ENCODE data around the gene RREB1.
"Not testable (repeated sequence)": the region's sequence is repeated elsewhere in the genome, so short reads cannot be mapped to it uniquely, and the experiment has no call there.

RREB1 gene

DNA sequence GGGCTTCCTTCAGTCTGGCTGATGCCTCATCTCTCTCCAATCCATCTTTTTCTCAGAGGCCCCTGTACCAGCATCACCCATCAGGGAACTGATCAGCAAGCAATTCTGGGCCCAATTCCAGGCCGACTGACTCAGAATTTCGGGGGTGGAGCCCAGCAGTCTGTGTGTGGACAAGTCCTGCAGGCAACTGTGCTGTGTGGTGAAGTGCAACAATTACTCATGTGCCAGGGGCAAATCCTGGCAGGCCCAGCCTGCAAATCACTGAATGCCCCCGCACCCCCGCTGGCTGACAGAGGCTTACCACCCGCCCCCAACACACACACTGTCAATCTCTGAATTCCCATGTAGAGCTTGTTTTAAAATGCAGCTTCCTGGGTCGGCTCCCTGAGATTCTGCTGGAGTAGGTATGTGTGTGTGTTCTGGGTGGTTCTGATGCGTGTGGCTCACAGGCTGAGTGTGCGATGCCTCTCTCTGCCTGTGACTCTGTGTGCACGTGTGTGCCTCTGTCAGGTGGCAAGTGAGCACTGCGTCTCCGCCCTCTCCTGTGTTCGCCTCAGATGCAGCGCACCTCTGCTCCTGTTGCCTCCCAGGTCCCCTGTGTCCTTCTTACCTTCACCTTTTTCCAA lies 159.8 kb downstream of the RREB1 start:
- no peak for DNase-seq

DNA sequence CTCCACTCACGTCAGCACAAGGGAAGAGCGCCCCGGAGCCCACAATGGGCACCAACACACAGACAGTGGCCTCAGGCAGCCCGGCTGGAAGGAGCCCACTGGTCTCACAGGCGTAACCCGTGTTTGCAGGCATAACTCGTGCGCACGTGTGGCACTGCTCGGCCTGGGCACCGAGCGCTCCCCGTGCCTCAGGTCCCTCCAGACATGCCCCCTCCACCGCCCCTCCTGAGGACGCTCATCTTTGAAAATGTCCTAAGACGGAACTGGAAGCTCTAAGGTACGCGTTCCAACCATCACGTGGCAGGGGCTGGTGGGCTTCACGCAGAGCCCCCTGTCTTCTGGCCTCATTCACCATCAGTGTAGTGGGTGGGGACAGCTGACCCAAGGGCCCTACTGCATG lies 160.6 kb downstream of the RREB1 start:
- DNase-seq = no peak

DNA sequence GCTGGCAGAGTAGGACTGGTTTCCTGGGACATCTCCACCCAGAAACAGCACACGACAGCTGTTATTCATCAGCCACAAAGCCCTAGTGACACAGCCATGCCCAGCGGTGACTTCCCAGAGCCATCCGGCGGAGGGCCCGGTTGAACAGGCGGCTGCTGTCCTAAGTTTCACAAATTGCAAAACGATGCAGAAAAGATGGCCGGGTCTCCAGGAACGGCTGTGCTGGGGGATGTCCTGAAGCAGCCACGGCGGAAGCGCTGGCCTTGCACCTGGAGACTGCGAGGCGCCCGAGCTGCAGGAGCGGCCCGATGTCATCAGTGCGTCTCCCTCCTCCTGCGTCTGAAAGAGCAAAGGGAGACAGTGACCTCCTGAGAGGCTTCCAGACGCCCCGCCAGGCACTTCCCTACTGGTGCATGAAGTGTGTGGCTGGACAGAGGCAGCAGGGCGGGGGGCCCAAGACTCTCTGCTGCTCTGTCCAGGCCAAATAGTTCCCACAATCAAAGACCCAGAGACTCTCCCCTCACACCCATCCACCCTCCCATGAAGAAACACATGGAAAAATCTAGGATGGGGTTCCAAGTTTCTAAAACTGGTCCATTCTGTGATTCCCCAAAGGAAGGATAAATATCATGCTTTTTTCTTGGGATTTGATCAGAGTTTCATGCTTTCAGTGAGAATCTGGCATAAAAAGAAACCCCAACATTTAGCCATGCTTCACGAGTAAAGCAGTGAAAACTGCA lies 161.2 kb downstream of the RREB1 start:
- DNase-seq = no peak

- no peak for DNase-seq
Observed at GRCh38 chr6:7269816-7270215, 162.1 kb downstream of the RREB1 start.

- no peak for DNase-seq
Observed at GRCh38 chr6:7270320-7271204, 162.8 kb downstream of the RREB1 start.

DNA sequence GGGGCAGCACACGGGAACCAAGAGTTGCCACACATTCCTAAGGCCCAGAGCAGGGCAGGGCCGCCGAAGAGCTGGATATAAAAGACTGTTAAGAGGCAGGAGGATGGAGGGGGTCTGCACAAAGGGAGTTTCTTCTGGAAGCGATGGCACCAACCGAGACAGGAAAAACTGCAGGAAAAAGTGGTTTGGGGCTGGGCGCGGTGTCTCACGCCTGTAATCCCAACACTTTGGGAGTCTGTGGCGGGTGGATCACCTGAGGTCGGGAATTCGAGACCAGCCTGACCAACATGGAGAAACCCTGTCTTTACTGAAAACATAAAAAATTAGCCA lies 163.4 kb downstream of the RREB1 start:
- no peak for DNase-seq

DNA sequence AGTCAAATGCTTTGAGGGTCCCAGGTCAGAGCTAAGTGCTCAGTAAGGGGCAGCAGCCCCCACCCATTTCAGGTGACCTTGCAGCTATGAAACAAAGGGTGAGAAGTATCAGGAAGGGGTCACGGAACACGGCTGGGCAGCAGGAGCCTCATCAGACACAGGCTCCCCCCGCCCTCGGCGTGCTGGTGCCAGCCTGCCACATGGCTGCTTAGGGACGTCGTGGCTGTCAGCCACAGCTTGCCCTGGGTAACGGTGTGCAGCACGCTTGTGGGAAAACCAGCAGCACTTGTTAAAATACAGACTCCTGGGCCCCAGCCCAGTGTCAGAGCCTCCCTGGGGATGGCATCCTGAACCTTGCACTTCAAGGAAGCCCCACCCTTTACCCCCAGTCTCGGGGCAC lies 165.9 kb downstream of the RREB1 start:
- DNase-seq = no peak

GRCh38 chr6:7274525-7274924 lies 166.8 kb downstream of the RREB1 start:
- not testable (repeated sequence) for DNase-seq

GRCh38 chr6:7276199-7276524 lies 168.4 kb downstream of the RREB1 start:
- no peak for DNase-seq

GRCh38 chr6:7282097-7282906 lies 174.5 kb downstream of the RREB1 start:
- no peak for DNase-seq

DNA sequence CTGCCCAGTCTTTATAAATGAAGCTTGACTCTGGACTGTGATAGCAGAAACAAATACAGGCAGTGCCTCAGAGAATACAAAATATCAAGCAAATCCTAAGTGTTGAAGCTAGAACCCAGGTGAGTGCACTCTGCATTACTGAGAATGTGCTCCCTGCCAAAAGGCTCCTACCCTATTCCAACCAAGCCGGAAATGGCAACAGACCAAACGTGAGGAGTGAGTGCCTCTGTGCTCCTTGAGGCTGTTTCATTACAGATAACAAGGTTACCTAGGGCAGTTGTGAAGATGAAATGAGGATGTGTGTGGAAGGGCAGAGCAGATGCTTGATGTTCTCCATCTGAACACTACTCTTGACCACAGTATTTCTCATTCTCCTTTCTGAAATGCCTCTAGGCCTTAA lies 175.9 kb downstream of the RREB1 start:
- DNase-seq = no peak

DNA sequence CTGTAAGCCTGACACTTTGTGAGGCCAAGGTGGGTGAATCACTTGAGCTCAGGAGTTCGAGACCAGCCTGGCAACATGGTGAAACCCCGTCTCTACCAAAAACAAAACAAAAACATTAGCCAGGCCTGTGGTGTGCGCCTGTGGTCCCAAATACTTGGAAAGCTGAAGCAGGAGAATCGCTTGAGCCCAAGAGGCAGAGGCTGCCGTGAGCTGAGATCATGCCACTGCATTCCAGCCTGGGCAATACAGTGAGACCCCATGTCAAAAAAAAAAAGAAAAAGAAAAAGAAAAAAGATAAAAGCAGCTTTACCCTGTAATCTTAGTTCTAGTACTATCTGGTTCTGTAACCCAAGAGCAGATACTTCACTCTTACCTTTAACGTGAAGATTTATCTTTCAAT lies 177.7 kb downstream of the RREB1 start:
- no peak for DNase-seq

DNA sequence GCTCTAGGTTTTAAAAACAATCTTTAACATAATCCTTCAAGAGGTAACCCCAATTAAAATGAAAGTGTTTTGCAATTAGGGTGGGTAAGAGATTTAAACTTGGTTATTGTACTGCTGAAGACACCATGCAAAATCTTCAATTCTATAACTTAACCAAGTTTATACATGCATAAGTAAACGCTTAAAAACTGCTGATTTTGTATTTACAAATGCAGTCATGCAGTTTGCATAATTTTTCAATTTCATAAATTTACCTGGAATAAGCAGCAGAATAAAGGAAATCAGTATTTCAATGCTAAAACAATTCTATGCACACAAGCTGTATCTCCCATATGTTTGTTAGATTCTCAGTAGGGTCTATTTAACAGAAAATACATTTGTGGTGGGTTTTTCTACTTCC lies 182.3 kb downstream of the RREB1 start:
- no peak for DNase-seq

- DNase-seq = no peak
Observed at GRCh38 chr6:7292596-7293255, 185.0 kb downstream of the RREB1 start.

GRCh38 chr6:7295916-7296315 lies 188.2 kb downstream of the RREB1 start:
- DNase-seq = no peak

DNA sequence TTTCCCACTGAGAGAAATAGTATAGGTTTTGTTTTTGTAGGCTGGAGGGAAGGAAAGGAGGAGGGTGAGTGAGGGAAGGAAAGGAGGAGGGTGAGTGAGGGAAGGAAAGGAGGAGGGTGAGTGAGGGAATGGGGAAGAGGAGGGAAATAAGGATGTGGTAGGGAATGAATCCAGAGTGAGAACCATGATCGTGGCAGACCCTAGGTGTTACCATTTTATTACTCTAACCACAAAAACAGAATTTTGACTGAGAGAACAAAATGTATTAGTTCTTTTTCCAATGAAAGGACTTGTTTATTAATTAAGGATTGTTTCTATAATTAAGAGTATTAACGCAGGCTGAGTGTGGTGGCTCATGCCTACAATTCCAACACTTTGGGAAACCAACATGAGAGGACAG lies 188.8 kb downstream of the RREB1 start:
- no peak for DNase-seq

DNA sequence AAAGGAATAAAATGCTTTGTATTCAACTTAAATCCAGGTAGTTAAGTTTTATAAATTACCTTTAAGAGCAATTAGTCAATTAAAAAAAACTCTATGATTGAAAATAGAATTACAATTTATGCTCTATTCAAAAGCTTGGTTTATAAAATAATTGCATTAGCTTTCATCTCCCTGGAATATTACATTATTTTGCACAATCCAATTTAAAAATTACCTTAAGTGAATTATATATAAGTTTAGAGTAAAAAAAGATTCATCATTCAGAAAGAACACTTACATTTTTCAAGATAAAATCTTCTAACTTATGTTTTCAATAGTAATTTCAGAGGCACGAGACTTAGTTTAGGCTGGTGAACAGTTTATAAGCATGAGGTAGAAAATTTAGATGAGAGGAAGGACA lies 190.4 kb downstream of the RREB1 start:
- DNase-seq = no peak

GRCh38 chr6:7300926-7301325 lies 193.2 kb downstream of the RREB1 start:
- DNase-seq = no peak
